A204.1 (cell line): ENCODE measurements around the gene RBMS1.
A peak's percentile ranks its signal among the peaks of the same experiment; 100 is the strongest.

ENCODE experiments used
- FAIRE-seq: peaks from 2 replicates; lab custom pipeline; 2012; peaks lifted over from hg19 to GRCh38; lab: Jason Lieb, UNC

The RBMS1 gene

GRCh38 chr2:160331258-160332025 lies 162.2 kb downstream of the RBMS1 start:
- FAIRE-seq = no peak

- no peak for FAIRE-seq
Measured at GRCh38 chr2:160328811-160329527, 164.6 kb downstream of the RBMS1 start.

- no peak for FAIRE-seq
Measured at GRCh38 chr2:160326786-160327185, 166.8 kb downstream of the RBMS1 start.

GRCh38 chr2:160325418-160325817 lies 168.2 kb downstream of the RBMS1 start:
- FAIRE-seq = no peak

- no peak for FAIRE-seq
Measured at GRCh38 chr2:160324917-160325316, 168.7 kb downstream of the RBMS1 start.

- FAIRE-seq = peak; percentile 88
Measured at GRCh38 chr2:160324161-160324800, 169.3 kb downstream of the RBMS1 start.

GRCh38 chr2:160322320-160322719 lies 171.3 kb downstream of the RBMS1 start:
- no peak for FAIRE-seq

GRCh38 chr2:160321006-160321405 lies 172.6 kb downstream of the RBMS1 start:
- FAIRE-seq = no peak

GRCh38 chr2:160319700-160320099 lies 173.9 kb downstream of the RBMS1 start:
- FAIRE-seq = no peak

GRCh38 chr2:160318218-160318617 lies 175.4 kb downstream of the RBMS1 start:
- no peak for FAIRE-seq

GRCh38 chr2:160317181-160318099 lies 176.2 kb downstream of the RBMS1 start:
- FAIRE-seq = no peak

GRCh38 chr2:160315337-160315736 lies 178.3 kb downstream of the RBMS1 start:
- FAIRE-seq = no peak

GRCh38 chr2:160310118-160310828 lies 183.3 kb downstream of the RBMS1 start:
- FAIRE-seq = no peak

GRCh38 chr2:160309585-160309984 lies 184.0 kb downstream of the RBMS1 start:
- no peak for FAIRE-seq

GRCh38 chr2:160308915-160309314 lies 184.7 kb downstream of the RBMS1 start:
- no peak for FAIRE-seq

GRCh38 chr2:160308476-160308875 lies 185.1 kb downstream of the RBMS1 start:
- no peak for FAIRE-seq

- no peak for FAIRE-seq
Measured at GRCh38 chr2:160306985-160307384, 186.6 kb downstream of the RBMS1 start.

GRCh38 chr2:160305081-160305750 lies 188.4 kb downstream of the RBMS1 start:
- no peak for FAIRE-seq

- no peak for FAIRE-seq
Measured at GRCh38 chr2:160303527-160303926, 190.1 kb downstream of the RBMS1 start.

GRCh38 chr2:160303076-160303475 lies 190.5 kb downstream of the RBMS1 start:
- no peak for FAIRE-seq

- FAIRE-seq = no peak
Measured at GRCh38 chr2:160301420-160301819, 192.2 kb downstream of the RBMS1 start.
